NCI-H748 (cell line): Measurements from ENCODE around the gene DTYMK.

ENCODE experiments used
- DNase-seq: peaks from one replicate; lab custom pipeline; 2025; ENCODE audit not compliant: unreplicated experiment; lab: John Stamatoyannopoulos, UW

The DTYMK gene

DNA sequence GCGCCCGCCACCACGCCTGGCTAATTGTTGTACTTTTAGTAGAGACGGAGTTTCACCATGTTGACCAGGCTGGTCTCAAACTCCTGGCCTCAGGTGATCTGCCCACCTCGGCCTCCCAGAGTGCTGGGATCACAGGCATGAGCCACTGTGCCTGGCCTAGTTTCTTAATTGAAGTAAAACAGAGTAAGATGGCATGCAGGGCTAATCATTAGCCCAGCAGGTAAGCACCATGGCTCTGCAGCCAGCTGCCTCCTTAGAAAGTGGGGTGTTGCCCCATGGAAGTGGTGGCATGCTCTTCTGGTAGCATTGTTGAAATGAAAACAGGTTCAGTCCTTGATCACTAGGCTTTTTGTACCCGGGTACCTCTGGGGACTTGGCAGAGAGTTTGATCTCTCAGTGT is 36.7 kb downstream of the DTYMK start:
- no peak for DNase-seq

DNA sequence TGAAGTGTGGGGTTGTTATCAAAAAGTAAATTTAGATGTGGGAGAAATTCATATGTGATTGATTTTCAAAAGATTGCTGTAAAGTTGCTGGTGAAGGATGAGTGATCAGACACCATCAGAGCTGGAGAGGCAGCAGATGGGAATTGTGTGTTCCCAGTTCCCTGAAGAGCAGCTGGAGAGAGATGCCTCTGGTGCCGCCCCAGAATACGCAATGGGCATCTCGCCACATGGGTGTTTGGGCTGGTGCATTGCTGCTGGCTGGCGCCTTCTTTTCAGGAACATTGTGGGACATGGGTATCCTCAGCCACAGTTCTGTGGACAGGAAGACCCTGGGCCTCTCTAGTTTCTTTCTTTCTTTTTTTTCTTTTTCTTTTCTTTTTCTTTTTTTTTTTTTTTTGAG is 37.2 kb downstream of the DTYMK start:
- no peak for DNase-seq

DNA sequence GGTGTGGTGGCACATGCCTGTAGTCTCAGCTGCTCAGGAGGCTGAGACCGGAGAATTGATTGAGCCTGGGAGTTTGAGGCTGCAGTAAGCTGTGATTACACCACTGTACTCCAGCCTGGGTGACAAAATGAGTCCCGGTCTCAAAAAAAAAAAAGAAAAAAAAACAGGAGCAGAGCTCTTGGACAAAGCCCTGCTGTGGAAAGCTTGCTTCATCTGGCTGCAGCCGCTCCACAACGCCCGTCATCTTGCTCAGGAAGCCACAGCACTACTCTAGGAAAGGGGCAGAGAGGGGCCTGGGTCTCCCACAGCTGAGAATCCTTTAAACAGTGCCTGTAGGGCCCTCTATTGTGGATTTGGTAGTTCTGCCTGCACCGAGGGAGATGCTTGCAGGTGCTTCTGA is 38.2 kb downstream of the DTYMK start:
- no peak for DNase-seq

DNA sequence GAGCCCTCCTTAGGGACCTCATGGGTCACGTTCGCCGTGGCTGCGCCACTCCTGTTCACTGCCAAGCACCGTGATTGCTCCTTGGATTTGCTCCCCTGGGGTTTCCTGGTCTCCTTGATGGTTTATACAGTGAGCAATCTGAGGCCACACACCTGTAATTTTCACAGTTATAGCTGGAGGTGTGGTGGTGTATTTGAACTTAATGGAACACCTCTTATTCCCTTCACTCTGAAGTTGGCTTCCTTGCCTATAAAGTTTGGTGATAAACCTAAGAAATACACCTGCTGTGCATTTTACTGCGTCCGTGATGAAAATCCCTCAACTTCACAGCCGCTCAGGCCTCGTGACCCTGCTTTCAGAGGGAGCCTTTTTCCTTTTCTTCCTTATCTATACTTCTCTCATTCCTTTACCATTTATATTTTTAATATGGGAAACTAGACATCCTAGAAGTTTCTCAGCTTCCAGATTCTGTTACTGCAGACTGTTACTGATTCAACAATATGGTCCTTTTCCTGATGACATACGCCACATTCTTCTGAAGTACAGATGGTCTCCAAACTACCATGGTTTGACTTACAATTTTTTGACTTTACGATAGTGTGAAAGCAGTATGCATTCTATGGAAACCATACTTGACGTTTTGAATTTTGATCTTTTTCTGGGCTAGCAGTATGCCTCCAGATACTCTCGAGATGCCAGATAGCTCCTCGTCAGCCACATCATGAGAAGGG is 40.5 kb downstream of the DTYMK start:
- DNase-seq: no peak

DNA sequence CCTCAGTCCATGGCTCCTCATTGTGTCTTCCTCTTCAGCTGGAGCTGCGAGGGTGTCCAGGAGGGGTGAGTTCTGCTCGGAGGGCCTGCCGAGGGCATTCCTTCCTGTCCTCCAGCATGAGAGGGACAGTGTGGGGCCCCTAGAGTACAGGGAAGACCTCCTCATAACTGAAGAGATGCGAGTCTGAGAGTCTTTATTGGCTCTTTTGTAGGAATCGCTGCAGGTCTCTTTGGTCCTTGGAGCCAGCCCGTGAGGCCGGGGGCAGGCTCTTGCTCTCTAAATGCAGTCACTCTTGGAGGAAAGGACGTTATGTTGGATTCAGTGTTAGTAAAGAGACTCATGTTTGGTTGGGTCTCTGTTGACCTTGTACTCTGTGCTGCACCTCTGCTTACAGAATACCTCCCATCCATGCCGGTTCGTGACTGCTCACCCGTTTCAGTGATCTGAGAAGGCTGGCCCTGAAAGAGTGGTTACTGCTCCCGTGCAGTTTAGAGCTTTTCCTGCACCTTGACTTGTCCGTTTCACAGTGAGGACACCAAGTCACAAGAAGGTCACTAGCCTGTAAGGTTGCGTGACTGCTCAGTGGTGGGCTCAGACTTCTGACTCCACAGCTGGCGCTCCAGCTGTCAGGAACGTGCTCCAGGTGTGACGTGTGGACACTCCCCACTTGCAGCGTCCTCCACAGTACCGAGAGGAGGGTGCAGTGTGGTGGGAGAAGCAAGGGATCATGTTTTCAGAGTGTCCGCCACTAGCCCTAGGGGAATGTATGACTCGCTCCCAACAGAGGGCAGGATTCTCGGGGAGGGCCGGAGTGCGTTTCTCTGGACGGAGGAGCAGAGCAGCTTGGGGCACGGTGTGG is 41.3 kb downstream of the DTYMK start:
- no peak for DNase-seq

DNA sequence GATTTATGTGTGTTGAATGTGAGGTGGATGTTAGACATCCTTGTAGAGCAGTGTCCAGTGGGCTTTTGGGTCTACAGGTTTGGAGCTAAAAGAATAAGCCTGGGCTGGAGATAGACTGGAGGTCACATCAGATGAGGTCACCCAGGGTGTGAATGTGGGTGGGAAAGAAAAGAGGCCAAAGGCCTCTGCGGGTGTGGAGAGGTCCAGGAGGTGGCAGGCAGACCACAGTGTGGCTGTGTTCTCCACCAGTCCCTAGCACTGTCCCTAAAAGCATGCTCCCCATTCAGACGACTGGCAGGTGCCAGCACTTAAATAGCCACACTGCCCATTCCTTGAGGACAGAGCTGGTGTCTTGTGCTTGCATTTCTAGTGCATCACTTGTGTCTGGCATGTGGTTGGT is 45.0 kb downstream of the DTYMK start:
- no peak for DNase-seq

DNA sequence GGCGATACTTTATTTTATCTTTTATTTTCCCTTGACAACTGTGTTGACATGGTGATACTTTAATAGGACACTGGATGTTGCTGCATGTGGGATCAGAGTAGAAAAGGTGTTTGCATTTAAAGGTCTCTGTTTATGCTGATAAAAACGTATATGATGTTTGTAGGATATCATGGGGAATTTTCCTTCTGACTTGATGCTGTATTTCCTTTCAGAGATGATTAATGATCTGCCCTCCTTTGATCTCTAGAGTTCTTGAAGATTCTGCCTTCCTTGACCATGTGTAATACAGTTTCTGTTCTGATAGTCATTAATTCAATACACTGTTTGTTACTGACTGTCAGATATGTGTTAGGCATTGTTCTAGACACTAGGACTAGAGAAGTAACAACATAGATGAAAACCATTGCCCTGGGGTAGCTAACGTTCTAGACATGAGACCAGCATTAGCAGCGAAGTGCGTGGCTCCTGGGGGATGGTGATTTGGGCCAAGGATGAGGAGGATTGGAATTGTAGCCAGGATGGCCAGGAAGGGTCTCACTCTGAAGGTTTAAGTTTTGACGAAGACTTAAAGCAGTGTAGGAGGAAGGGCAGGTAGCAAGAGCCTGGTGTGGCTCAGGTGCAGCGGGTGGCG is 46.3 kb downstream of the DTYMK start:
- DNase-seq: no peak

DNA sequence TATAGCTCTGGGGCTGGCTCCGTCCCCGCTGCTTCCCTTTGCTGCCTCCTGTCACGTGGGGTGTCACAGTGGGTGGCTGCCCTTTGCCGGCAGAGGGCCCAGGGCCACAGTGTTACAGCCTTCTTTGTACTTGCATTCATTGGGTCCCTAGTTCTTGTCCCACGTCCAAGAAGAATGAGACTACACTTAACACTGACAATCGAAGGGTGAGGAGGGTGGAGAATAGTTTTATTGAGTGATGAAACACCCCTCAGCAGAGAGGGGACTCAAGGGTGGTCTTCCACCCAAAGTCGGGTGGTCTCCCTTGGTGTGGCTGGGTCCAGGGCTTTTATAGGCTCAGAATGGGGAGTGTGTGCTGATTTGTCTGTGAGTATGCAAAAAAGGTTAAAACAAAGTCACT is 47.2 kb downstream of the DTYMK start:
- no peak for DNase-seq

DNA sequence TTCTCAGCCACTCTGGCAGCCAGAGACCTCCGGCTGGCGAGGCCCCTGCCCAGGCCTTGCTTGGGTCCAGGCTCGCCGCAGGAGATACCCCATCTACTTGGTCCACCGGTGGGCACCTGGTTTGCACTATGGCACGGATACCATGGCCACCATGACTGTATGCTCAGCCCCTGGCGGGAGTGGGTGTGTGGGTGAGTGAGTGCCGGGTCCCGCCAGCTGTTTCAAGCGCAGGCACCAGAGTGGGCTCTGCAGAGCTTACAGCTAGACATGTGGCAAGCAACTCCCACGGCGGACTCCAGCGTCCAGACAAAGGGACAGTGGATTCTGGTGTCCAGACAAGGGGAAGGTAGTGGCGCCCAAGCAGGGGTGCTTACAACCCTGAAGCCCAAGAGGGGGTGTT is 47.7 kb downstream of the DTYMK start:
- no peak for DNase-seq

DNA sequence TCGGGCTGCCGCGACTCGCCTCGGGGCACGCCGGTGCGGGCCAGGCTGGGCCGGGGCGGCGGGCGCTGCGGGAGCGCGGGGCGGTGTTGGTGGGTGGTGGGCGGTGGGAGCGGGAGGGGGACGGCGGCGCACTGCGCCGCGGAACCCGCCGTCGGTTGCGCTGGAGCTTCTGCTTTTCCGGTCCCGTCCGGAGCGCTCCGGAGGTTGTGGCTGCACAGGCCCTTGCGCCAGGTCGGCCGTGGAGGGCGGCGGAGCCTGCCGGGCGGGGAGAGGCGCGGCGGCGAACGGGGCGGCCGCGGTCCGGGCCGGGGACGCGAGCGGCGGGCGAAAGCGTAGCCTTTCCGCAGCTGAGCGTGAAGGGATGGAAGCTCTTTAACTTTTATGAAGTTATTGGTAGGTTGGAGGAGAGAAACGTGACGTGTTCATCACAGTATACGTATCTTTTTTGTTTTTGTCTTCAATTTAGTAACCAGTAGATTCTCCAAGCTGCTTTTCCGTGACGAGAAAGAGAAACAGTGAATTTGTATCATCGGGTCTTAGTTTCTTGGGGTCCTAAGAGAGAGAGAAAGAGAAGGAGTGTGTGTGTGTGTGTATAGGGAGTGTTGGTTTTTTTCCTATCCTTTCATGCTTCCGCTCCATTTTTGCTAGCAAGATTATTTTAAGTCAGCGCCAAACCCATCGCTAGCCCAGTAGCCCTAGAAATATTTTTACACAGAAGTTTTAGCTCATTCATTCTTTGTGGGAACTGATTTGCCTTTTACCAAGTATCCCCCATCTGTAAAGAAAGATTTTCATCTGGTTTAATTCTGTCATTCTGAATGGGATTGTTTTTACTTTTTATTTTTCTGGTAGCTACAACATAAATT is 48.6 kb downstream of the DTYMK start:
- DNase-seq: peak; percentile 44

DNA sequence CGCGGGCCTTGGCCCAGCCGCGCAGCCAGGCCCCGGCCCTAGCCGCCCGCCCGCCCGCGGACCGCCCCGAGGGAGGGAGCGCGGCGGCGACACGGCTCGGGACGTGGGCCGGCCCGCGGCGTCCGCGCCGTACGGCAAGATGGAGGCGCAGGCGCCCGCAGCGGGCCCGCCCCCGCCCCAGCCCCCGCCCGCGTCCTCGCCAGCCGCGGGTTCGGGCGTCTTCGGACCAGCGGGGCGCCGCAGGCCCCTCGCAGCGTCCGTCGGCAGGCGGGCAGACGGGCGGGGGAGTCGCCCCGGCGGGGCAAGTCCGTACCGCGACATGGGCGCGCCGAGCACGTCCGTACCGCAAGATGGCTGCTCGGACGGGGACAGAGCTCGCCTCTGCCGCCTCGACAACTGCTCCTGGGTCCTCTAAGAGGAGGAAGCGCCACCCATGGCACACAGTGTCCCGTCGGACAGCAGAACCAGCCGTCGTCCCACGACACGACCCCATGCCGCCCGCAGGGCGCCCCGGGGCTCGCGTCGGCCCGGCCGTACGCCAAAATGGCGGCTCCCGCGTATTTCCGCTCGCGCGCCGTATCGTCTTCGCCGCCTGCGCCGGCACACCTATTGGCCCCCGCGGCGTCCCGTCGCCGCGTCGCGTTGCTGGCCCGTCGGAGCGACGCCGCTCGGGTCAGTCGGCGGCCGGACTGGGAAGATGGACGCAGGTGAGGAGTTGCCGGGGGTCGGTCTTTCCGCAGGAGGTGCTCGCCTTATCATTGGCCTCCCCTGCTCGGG is 49.4 kb downstream of the DTYMK start, which contains the start of the genes ATG4B and THAP4:
ATG4B (plus strand) TSS at position 676 of the 777 bp plus-strand sequence; CDS start at position 698, 22 bp downstream.
THAP4 (minus strand) TSS at position 141 of the 777 bp plus-strand sequence. CDS start 141 bp downstream, outside the sequence.
- DNase-seq: peak; percentile 92

DNA sequence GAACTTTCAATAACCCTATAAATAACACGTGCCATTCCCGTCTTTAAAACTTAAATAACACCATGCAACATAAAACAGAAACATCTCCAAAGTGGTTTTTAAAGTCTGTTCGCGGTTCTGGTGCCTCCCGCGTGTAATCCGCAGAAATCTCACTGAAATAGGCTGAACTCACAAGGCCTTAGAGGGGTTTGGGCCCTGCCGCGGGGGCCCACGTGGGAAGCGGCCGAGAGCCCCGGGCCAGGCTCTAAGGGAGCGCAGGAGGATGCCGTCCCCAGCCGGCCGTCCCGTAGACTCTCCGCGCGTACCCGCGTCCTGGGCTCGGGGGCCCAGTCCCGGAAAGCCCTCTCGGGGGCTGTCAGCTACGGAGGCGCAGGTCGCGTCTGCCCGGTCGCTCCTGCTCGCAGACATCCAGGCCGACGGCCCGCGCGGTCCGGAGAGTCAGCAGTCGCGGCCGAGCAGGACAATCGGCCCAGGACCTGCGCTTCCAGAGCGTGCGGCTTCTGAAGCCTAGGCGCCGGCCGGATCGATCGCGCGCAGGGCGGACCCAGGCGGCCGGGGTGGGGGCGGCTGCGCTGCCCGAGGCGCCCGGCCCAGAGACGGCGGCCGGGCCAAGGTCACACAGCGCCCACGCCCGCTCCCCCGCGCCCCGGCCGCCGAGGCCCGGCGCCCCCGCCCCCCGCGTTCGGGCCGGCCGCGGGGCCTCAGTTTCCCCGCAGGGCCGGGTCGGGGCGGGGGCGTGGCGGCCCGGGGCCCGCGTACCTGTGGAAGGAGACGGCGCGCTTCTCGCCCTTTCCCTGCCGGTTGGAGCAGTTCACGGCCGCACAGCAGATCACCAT is 50.2 kb downstream of the DTYMK start:
- peak; percentile 48 for DNase-seq

DNA sequence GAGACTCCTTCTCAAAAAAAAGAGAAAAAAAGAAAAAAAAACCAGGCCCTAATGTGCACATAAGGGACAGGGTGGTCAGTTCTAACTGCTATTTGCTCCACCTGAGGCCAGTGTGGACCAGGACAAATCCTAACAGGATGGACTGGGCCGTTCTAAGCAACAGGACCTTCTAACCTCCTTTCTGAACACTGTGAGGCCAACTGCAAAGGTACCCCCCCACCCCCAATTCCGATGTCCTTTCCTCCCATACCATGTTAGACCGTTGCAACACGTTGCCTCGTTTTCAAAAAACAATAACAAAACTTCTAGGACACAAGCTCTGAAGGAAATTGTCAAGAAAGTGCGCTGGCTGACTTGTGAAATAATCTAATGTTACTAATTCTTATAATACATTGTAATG is 50.9 kb downstream of the DTYMK start:
- no peak for DNase-seq

DNA sequence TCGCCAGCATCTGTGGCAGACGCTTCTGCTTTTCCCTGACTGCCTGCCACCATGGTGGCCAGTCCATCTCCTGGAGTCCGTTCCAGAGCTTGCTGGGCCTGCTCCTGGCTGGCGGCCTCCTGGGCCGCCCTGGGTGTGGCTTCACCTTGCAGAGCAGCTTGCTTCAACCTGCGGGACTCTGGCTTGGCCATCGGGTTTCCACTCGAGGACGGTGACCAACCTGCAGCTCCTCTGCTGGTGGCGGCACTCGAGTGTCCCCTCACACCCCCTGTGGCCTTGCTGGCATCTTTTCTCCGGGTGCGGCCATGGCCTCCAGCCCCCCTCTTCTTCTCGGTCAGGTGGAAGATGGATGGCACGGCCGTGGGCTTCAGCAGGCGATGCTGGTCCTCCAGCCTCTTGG is 53.1 kb downstream of the DTYMK start:
- no peak for DNase-seq

DNA sequence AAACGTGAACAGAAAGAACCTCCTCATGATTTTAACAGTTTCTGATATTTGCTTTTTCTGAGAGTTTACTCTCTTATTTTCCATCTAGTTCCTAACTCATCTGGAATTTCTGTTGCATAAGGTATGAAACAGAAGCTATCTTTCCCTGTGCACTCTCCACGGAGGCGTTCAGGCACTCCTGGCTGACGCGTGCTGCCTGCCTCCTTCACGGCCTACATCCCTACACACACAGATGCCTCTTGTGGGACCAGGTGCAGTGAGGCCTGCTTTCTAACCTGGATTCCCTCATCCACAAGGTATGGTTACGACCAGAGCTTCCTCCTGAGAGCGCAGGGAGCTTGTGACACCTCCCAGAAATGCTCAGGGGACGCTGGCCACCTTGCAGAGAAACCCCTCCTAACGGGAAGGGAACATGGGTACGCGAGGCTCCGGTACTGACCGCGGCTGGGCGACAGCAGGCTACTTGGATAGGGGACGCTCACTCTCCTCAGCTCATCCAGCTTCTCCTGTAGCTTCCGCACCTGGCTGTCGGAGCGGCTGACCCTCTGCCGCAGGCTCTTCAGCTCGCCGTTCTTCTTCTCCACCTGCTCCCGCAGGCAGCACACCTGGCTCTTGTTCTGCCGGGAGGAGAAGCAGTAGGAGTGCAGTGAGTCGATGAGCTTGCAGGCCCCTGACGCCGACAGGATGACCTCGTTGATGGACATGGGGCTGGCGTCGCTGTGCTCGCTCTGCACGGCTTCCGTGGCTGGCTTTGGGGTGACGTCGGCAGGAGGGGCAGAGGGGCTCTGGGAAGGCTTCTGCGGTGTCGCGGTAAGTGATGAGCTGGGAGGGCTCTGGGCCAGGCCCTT is 53.9 kb downstream of the DTYMK start:
- DNase-seq: no peak

DNA sequence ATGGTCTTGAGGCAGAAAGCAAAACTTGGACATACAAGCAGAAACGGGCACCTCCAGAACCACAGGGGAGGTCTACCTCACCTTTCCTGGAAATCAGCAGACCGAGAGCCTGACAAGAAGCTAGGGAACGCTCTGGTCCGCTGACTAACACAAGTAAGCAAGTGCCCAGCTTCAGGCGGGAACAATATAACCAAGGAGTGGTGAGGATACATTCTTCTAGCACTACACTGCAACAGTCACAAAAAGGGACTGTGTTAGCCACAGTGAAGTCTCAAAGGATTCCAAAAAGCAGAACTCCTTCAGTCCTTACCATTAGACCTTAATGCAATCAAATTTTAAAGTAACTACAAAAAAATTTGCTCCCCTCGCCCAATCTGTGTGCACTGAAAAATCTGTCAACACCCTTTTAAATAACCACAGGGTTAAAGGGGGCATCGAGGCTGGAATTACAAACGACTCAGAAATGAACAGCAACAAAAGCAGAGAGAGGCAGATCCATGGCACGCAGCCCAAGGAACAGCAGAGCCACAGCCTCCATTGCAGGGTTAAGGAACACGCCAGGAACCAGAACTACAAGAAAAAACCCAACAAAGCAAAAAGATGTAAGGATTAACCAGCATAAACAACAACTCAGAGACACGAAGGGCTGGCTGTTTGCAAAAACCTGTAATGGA is 56.7 kb downstream of the DTYMK start:
- DNase-seq: no peak

DNA sequence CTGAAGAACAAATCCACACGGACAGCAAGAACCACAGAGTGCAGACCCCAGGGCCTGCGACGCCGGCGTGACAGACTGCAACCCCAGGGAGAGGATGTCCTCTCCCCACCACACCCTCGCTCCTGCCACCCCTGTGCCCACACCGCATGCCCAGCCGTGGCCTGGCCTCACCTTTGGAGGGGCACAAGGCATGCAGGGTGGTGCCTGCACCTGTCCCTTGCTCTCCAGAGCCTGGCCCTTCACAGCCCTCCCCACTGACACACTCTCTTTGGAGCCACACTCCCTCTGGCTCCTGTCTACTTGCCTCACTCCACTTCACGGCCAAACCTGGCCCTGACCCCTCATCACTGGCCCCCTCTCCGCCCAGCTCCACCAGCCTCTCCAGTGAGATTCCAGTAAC is 58.9 kb downstream of the DTYMK start:
- DNase-seq: no peak
